DND-41 (cell line): ENCODE measurements around the gene UBE2U.

ENCODE experiments used
- EZH2 ChIP-seq: IDR thresholded peaks from 3 replicates; pipeline ENCODE4 v1.6.1; 2012; ENCODE audit warnings: borderline replicate concordance, low read depth, mild to moderate bottlenecking, moderate library complexity, low read length, inconsistent platforms; ENCODE audit not compliant: severe bottlenecking
- TF ChIP-seq, protein P1 (sequence below): IDR thresholded peaks from 2 replicates; pipeline ENCODE4 v1.5.1; 2012; ENCODE audit warnings: borderline replicate concordance, low read length, moderate library complexity, mild to moderate bottlenecking; ENCODE audit not compliant: poor library complexity, severe bottlenecking; ENCODE audit errors: extremely low read depth

DNA sequence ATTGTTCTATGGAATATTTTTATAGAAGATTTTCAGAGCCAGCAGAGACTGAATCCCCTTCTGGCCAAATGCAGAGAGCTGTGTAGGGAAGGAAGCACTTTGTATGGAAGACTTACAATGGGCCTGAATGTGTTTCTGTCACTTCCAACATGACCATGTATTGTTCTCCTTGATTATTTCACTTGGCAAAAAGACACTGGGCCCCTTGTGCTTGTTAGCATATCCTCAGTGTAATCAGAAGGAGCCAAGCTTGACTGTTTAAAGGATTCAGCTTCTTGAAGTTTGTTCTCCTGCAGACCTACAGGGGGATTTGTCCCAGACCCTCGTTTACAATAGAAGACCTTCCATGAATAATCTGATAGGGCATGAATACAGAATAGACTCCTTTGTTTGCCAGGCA, 48.1 kb upstream of the UBE2U start:
- TF ChIP-seq, protein P1, sequence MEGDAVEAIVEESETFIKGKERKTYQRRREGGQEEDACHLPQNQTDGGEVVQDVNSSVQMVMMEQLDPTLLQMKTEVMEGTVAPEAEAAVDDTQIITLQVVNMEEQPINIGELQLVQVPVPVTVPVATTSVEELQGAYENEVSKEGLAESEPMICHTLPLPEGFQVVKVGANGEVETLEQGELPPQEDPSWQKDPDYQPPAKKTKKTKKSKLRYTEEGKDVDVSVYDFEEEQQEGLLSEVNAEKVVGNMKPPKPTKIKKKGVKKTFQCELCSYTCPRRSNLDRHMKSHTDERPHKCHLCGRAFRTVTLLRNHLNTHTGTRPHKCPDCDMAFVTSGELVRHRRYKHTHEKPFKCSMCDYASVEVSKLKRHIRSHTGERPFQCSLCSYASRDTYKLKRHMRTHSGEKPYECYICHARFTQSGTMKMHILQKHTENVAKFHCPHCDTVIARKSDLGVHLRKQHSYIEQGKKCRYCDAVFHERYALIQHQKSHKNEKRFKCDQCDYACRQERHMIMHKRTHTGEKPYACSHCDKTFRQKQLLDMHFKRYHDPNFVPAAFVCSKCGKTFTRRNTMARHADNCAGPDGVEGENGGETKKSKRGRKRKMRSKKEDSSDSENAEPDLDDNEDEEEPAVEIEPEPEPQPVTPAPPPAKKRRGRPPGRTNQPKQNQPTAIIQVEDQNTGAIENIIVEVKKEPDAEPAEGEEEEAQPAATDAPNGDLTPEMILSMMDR, result no peak
- no peak for TF ChIP-seq EZH2
